ENCODE results near the gene MEF2D.

Gene MEF2D

DNA sequence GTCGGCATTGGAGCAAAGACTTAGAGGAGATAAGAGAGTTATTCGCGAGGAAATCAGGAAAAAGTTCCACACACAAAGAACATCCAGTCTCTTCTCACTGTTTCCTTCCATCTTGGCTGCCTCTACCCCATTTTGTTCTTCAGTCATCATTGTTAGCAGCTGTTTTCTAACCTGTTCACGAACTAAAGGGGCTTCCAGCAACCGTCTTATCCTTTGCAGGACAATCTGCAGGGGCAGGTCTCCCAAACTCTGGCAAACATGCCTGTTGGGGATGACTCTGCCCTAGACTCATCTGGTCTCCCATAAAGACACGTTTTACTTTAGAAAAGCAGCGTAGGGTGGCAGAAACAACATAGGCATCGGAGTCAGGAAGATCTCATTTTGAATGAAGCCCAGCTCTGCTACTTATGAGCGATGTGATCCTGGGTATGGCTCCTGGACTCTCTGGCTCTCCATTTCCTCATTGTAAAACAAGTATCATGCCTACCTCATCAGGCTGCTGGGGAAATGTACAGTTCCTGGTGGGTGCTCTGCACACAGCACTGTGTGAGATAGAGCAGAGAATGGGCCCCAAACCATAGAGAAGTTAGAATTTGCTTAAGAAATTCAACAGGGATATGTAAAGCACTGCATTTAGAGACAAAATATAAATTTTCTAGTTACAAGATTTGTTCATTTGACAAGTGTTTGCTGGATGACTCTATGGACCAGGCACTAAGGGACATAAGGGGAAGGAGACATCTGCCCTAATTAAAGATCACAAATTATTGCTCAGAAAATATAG is 59.7 kb downstream of the MEF2D start:
- H3K4me3 ChIP-seq (ENCODE audit: severe bottlenecking), result no peak overlapping the region
- no peak for ATAC-seq (ENCODE audit: low read depth)
- no peaks in the 10 kb centered on the region for H3K9me3 ChIP-seq (ENCODE audit: severe bottlenecking)
- no peak for DNase-seq (ENCODE audit: low spot score)
- no peaks in the 10 kb centered on the region for H3K4me1 ChIP-seq (ENCODE audit: insufficient read depth, poor library complexity, severe bottlenecking)
- no peak overlapping the region for H3K27ac ChIP-seq (ENCODE audit: poor library complexity, severe bottlenecking)
- H3K36me3 ChIP-seq (ENCODE audit: low read depth), result no peaks in the 10 kb centered on the region
- TF ChIP-seq, protein P1, sequence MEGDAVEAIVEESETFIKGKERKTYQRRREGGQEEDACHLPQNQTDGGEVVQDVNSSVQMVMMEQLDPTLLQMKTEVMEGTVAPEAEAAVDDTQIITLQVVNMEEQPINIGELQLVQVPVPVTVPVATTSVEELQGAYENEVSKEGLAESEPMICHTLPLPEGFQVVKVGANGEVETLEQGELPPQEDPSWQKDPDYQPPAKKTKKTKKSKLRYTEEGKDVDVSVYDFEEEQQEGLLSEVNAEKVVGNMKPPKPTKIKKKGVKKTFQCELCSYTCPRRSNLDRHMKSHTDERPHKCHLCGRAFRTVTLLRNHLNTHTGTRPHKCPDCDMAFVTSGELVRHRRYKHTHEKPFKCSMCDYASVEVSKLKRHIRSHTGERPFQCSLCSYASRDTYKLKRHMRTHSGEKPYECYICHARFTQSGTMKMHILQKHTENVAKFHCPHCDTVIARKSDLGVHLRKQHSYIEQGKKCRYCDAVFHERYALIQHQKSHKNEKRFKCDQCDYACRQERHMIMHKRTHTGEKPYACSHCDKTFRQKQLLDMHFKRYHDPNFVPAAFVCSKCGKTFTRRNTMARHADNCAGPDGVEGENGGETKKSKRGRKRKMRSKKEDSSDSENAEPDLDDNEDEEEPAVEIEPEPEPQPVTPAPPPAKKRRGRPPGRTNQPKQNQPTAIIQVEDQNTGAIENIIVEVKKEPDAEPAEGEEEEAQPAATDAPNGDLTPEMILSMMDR (IDR thresholded peaks at IDR 0.05; ENCODE audit: poor library complexity, severe bottlenecking), result no peak
- H3K27me3 ChIP-seq (ENCODE audit: insufficient read depth, poor library complexity, severe bottlenecking), result peaks cover 79% of the 10 kb centered on the region

DNA sequence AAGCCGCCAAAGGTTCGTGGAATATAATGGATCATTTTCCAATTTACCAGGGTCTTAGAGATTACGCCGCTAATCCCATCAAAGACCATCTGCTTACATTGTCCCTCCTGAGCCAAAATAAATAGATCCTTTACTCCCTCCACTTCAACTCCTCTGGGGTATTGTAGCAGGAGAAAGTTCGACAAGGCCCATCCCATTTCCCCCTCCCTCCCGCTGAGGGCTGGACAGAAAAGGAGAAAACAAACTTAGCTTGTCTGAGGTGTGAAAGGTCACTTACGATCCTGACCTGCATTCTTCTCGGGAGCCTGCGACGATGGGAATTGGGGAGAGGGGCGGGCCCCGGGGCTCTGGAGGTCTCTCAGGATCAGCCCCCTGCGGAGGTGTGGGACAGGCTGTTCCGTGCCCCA is 60.8 kb downstream of the MEF2D start:
- H3K27me3 ChIP-seq (ENCODE audit: insufficient read depth, poor library complexity, severe bottlenecking), result peaks cover 90% of the 10 kb centered on the region
- H3K4me1 ChIP-seq (ENCODE audit: insufficient read depth, poor library complexity, severe bottlenecking), result no peaks in the 10 kb centered on the region
- no peaks in the 10 kb centered on the region for H3K9me3 ChIP-seq (ENCODE audit: severe bottlenecking)
- no peak overlapping the region for H3K27ac ChIP-seq (ENCODE audit: poor library complexity, severe bottlenecking)
- DNase-seq (ENCODE audit: low spot score) (no peak), ATAC-seq (ENCODE audit: low read depth) (no peak)
- TF ChIP-seq, protein P1 (IDR thresholded peaks at IDR 0.05; ENCODE audit: poor library complexity, severe bottlenecking), result no peak
- H3K4me3 ChIP-seq (ENCODE audit: severe bottlenecking), result no peak overlapping the region
- no peaks in the 10 kb centered on the region for H3K36me3 ChIP-seq (ENCODE audit: low read depth)

DNA sequence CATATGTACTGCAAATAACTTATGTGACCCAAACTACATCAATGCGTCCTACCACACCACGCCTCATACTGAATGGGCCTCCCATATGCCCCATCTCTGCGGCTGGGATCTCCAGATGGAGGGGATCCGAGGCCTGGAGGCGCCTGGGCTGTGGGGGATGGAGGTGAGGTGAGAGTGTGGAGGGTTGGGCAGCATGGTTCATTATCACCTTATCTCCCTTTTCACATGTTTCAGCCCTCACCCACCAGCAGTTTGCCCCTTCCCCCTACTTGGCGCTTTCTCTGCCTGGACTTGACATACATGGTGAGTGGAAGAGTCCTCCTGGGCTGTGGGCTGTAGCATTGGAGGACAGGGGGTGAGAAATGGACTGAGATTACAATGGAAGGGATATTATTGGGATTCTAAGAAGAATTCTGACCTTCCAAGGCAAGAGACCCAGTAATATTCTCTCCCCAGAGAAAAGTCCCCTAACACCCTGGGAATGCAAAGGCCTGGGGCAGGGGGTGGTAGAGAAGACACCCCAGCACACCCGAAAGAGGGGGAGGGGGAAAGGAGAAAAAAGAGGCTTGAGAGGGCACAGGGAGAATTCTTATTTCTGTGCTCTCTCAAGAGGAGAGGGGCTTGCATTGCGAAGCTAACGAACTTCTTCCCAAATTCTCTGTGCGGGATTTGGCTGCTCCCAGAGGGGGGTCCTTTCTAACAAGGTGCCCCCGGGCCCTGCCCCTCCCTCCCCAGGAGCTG is 61.4 kb downstream of the MEF2D start:
- H3K36me3 ChIP-seq (ENCODE audit: low read depth), result no peaks in the 10 kb centered on the region
- no peak overlapping the region for H3K27ac ChIP-seq (ENCODE audit: poor library complexity, severe bottlenecking)
- no peak overlapping the region for H3K4me3 ChIP-seq (ENCODE audit: severe bottlenecking)
- H3K9me3 ChIP-seq (ENCODE audit: severe bottlenecking), result no peaks in the 10 kb centered on the region
- H3K4me1 ChIP-seq (ENCODE audit: insufficient read depth, poor library complexity, severe bottlenecking), result no peaks in the 10 kb centered on the region
- TF ChIP-seq, protein P1 (IDR thresholded peaks at IDR 0.05; ENCODE audit: poor library complexity, severe bottlenecking), result no peak
- peaks cover 92% of the 10 kb centered on the region for H3K27me3 ChIP-seq (ENCODE audit: insufficient read depth, poor library complexity, severe bottlenecking)
- DNase-seq (ENCODE audit: low spot score), result no peak
- ATAC-seq (ENCODE audit: low read depth), result no peak

DNA sequence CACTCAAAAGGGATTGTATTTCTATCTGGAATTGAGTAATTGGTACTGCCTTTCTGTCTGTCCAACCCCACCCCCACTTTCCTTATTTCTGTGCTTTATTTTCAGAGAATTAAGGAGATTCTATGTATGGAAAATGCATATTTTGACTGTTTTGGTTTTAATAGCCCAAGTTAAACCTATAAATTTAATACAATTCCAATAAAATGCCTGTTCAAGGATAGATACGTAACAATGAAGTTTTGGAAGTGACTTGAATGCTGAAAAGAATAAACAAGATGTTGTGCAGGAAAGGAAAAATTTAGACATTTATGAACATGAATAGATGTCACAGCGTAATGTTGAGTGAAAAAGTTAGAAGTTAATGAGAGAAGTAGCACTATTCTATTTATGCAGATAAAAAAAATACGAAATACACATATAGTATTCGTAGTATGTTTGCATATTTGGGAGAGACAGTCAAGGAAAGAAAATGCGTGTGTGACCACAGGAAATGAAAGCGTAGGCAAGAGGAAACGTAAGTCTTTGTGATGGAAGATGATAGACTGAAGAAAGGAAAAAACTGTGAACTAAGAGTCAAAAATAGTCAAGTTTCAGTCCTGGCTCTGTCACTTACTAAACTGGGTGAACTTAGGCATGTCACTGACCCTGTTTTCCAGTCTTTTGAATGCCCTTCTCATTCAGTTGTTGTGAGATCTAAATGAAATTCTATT is 62.1 kb downstream of the MEF2D start:
- Histone ChIP-seq H3K36me3 (ENCODE audit: low read depth) (no peaks in the 10 kb centered on the region), H3K27me3 (ENCODE audit: insufficient read depth, poor library complexity, severe bottlenecking) (peaks cover 99% of the 10 kb centered on the region), H3K9me3 (ENCODE audit: severe bottlenecking) (no peaks in the 10 kb centered on the region), H3K4me1 (ENCODE audit: insufficient read depth, poor library complexity, severe bottlenecking) (no peaks in the 10 kb centered on the region), H3K27ac (ENCODE audit: poor library complexity, severe bottlenecking) (no peak overlapping the region), H3K4me3 (ENCODE audit: severe bottlenecking) (no peak overlapping the region)
- DNase-seq (ENCODE audit: low spot score), result no peak
- no peak for ATAC-seq (ENCODE audit: low read depth)
- TF ChIP-seq, protein P1 (IDR thresholded peaks at IDR 0.05; ENCODE audit: poor library complexity, severe bottlenecking), result no peak
